Activated T-cell treated with anti-CD3 and anti-CD28 coated beads, Interleukin-2, amount 50 U/mL, for 24 hours (primary cell): ENCODE results near the gene EPHB1.

Source experiments
- DNase-seq: peaks from one replicate; pipeline ENCODE4 v3.0.0-alpha.2; 2020
- H3K27ac Mint-ChIP-seq: 2 replicates; pipeline ENCODE4 v1.8.0; 2020; ENCODE audit warnings: mild to moderate bottlenecking, mixed read lengths
- H3K27me3 Mint-ChIP-seq: 2 replicates; pipeline ENCODE4 v1.8.0; 2020; ENCODE audit warnings: mixed read lengths
- H3K36me3 Mint-ChIP-seq: 2 replicates; pipeline ENCODE4 v1.8.0; 2020; ENCODE audit warnings: low read depth, mixed read lengths
- H3K4me1 Mint-ChIP-seq: 2 replicates; pipeline ENCODE4 v1.8.0; 2020; ENCODE audit warnings: low read depth, mixed read lengths
- H3K4me3 Mint-ChIP-seq: 2 replicates; pipeline ENCODE4 v1.8.0; 2020; ENCODE audit warnings: mild to moderate bottlenecking, moderate library complexity, mixed read lengths
- H3K9me3 Mint-ChIP-seq: 2 replicates; pipeline ENCODE4 v1.8.0; 2020; ENCODE audit warnings: mixed read lengths

The EPHB1 gene

DNA sequence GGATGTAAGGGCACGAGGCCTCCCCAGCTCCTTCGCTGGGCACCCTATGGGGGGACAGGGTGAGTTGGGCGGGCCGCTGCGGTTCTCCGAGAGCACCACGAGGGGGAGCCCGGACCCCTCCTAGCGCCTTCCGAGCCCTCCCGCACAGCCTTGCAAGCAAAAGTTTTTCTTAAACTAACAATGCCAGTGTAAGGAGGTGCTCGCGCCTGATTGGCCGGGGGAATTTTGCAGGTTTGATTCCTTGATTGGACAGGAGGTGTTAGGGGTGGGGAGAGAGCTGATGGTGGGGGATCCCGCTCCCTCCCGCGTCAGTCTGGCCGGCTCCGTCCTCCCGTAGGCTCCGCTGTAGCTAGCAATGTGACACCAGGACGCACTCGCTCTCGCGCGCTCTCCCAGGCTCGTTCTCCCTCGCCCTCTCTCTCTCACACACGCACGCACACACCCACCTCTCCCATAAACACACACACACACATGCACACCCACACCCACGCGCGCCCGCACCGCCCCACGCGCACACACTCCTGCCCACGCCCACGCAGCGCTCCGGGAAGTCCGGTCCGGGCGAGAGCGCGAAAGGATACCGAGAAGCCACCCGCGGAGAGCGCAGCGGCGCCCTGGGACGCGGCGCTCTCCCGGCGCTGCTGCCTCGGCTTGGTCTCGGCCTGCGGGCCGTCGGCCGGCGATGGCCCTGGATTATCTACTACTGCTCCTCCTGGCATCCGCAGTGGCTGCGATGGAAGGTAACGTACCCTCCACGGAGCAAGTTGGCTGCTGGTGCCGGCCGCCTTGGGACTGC is at the start of gene EPHB1:
Gene EPHB1, plus strand, starts transcription at position 311 of the 796 bp plus-strand sequence.
- Mint-ChIP-seq H3K27me3 (peaks cover 73% of the 10 kb centered on the region), H3K9me3 (no peaks in the 10 kb centered on the region), H3K4me1 (peaks cover 13% of the 10 kb centered on the region), H3K27ac (peak within 1 kb of the TSS; percentile 77), H3K4me3 (peak within 1 kb of the TSS; percentile 79), H3K36me3 (no peaks in the 10 kb centered on the region)
- peak; percentile 72 for DNase-seq

DNA sequence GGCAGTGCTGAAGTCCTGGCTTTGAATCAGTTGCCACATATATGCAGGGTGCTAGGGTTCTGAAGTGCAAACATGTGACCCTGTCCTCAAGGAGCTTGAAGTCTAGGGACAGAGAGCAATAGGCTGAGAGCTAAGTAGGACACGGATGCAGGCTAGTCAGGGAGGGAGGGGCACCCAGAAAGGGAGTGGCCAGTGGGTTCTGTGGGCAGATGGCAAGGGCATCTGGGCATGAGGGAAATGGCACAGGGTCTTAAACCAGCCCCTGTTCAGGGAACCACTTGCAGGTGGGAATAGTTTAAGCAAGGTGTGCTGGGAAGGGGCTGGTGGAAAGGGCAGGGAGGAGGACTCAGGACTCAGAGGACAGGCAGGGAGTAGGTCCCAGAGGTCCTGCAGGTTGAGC is 46.4 kb upstream of the EPHB1 start:
- H3K27ac Mint-ChIP-seq, result no peak overlapping the region
- no peaks in the 10 kb centered on the region for H3K4me1 Mint-ChIP-seq
- no peak for DNase-seq
- H3K9me3 Mint-ChIP-seq, result no peaks in the 10 kb centered on the region
- H3K36me3 Mint-ChIP-seq, result no peaks in the 10 kb centered on the region
- H3K27me3 Mint-ChIP-seq, result peaks cover 12% of the 10 kb centered on the region
- no peak overlapping the region for H3K4me3 Mint-ChIP-seq

DNA sequence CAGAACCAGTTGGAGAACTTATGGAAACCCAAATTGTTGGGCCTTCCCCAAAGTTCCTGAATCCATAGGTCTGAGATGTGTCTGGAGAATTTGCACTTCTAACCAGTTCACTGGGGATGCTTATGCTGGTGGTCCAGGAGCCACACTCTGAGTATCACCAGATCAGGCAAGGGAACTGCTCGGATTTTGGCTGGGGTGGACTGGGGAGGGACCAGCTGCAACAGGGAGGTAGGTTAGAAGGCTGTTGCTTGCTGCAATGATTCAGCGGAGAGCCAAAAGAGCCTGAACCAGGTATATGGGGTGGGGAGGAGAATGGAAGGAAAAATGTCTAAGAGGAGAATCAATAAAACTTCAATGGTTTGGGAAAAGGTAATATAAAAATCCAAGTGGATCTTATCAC is 45.9 kb upstream of the EPHB1 start:
- H3K27ac Mint-ChIP-seq, result no peak overlapping the region
- no peaks in the 10 kb centered on the region for H3K4me1 Mint-ChIP-seq
- no peaks in the 10 kb centered on the region for H3K36me3 Mint-ChIP-seq
- peaks cover 12% of the 10 kb centered on the region for H3K27me3 Mint-ChIP-seq
- no peak overlapping the region for H3K4me3 Mint-ChIP-seq
- DNase-seq, result no peak
- no peaks in the 10 kb centered on the region for H3K9me3 Mint-ChIP-seq

DNA sequence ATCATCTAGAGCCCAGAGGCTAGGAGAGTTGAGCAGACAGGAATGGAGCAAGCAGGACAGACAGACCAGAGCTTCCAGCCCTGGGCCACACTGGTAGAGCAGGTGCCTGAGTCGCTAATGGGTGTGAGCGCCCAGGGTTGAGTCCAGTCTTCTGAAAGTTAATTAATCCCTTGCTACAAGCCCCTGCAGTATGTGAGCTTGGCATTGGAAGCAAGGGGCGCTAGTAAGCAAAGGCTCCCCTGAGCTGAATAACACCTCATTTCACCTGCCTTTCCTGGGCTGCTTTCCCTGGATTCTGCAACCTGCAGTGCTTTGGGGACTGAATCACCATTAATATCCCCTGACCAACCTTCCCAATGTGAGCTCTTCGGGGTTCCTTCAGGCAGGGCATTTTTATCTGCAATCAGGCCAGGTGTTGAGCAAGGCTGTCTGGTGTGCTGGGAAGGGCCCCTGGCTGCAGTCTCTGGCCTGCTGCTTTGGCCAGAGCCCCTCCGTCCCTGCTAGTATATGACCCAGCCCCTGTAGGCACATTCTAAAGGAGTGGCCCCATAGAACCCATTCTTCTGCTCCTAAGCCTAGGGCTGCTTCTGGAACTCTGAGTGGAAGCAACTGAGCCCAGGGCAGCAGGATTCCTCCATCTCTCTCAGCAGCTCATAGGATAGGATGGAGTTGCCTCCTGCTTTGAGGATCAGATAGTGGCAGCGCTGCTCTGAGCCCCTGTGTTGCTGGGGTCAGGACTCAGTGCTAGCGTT is 45.1 kb upstream of the EPHB1 start:
- Mint-ChIP-seq H3K36me3 (no peaks in the 10 kb centered on the region), H3K9me3 (no peaks in the 10 kb centered on the region)

DNA sequence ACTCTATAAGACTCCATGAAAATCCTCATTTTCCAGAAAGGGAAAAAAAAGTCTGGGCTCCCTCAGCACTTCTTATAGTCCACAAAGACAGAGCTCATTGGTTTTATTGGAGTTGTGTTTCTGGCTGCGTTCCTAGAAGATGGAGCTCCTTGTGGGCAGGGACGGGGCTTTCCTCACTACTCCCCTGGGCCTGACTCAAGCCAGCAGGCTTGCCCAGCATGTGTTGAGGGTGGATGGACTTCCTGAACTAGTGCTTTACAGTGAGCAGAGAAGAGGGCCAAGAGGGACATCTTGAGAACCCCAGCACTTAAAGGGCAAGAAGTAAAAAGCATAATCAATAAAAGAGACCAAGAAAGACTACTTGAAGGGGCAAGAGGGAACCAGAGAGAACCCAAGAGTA is 43.2 kb upstream of the EPHB1 start:
- Mint-ChIP-seq H3K4me1 (no peaks in the 10 kb centered on the region), H3K9me3 (no peaks in the 10 kb centered on the region), H3K27ac (no peak overlapping the region), H3K4me3 (no peak overlapping the region), H3K36me3 (no peaks in the 10 kb centered on the region), H3K27me3 (peaks cover 18% of the 10 kb centered on the region)
- no peak for DNase-seq

More for the DNA sequence above, 45.1 kb upstream of the EPHB1 start:
- no peak for DNase-seq
- Mint-ChIP-seq H3K27ac (no peak overlapping the region), H3K27me3 (peaks cover 14% of the 10 kb centered on the region), H3K4me3 (no peak overlapping the region), H3K4me1 (no peaks in the 10 kb centered on the region)

DNA sequence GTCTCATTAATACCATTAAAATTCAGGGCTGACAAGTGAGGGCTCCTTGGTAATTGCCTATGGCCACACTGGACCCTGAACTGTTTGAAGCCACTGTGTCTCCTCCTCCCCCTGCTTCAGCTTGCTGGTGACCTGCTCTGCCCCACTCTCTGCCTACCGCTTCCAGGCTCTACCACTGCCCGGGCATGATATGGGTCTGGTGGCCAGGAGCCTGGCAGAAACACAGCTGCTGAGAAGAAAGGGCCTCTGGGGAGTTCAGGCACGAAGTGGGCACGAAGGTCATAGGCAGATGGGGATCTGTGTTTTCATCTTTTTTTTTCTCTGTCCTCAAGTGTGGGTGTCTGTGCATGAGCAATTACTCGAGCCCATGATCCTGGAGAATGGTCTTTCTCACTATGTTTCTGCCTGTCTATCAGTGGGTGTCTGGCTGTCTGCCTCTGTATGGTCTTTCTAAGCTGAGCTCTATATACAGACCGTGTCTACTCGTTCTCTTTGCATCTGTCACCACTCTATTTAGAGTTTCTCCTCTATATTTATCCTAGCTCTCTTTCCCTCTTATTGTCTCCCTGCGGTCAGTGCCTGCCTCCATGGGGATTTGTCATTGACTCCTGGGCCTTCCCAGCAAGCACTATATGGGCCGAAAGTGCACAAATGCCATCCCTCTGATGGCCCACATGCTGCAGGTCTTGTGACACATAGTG is 42.1 kb upstream of the EPHB1 start:
- H3K36me3 Mint-ChIP-seq, result no peaks in the 10 kb centered on the region

DNA sequence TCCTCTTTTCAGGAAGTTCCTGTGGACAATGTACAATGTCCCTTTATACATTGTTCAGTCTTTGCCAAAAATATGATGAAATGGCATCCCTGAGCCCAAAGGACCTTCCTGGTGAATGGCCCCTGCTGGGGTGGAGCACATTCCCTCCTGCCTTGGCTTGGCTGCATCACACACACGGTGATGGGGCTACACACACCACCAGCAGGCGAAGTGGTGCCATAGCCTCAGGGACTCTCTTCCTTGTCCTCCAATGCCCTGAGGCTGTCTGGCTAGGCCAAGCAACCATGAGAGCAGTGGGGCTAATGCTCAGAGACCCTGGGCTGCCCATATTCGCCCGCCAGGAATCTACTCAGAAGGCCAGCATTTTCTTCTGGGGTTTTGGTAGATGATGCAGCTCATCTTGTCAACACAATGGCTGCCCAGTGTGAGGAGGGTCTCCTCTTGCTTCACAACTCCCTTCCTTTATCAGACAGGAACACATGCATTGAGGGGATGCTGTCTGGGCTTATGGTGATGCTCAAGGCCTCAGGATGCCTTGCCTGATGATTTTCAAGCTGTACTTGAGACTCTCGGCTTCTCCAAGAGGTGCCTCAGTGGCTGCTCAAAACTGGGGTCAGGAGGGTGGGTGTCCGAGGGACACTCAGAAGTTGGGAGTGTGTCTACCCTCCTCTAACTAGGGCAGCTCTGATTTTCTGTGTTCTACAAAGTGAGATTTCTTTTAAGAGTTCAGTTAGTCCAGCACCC is 40.9 kb upstream of the EPHB1 start:
- H3K27me3 Mint-ChIP-seq, result peaks cover 13% of the 10 kb centered on the region
- no peak overlapping the region for H3K4me3 Mint-ChIP-seq
- no peaks in the 10 kb centered on the region for H3K36me3 Mint-ChIP-seq
- no peaks in the 10 kb centered on the region for H3K9me3 Mint-ChIP-seq
- no peaks in the 10 kb centered on the region for H3K4me1 Mint-ChIP-seq
- no peak for DNase-seq
- no peak overlapping the region for H3K27ac Mint-ChIP-seq

More for the DNA sequence above, 42.1 kb upstream of the EPHB1 start:
- Mint-ChIP-seq H3K4me1 (no peaks in the 10 kb centered on the region), H3K27me3 (peaks cover 18% of the 10 kb centered on the region), H3K27ac (no peak overlapping the region), H3K4me3 (no peak overlapping the region), H3K9me3 (no peaks in the 10 kb centered on the region)
- DNase-seq, result no peak

DNA sequence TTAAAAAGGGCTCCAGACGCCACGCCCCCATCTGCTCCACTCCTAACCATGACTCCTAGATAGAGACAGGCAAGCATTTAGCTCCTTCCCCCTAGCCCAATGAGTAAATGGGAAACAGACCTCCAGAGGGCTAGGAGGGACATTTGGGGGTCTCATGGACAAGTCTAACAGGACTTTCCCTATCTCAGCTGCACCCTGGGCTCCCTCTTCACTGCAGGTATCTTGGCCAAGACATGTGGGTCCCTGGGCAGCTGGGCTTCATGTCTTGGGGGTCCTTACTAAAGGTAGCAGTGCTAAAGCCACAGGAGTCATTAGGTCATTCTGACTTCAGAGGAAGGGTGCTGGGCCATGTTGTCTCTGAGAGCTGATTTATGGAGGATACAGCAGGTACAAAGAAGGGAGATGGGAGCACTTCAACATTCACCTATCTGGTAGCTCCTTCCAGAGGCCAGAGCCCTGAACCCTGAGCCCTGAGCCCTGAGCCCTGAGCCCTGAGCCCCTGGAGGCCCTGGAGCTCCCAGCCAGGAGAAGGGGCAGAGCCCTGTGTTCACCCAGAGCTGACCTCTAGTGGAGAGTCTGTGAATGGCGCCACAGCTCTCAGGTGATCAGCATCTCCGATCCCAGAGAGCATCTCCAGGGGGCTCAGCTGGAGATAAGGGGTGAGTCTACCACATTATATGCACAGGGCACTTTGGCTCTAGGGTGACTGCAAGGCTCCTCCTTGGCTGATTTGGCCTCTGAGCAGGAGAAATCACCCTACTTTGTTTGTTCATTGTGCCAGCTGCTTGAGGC is 40.1 kb upstream of the EPHB1 start:
- peak; percentile 34 for DNase-seq

DNA sequence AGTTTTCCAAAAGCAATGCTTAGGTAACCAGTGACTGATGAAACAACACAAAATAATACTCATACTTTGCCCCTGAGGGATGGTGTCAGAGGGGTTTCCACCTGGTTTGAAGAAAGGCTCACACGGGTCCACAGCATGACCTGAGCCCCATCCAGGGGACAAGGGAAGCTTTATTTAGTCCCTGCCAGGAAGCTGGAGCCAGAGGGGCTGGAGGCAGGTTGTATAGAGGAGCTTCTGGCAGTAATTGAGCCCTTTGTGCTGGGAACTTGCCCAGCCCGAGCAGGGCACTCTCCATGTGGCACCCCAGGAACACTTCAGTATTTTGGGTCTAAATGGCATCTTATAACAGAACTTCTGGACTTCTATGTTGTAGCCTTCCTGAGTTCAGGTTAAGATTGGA is 39.2 kb upstream of the EPHB1 start:
- DNase-seq, result no peak
- H3K27ac Mint-ChIP-seq, result no peak overlapping the region

More for the DNA sequence above, 40.1 kb upstream of the EPHB1 start:
- Mint-ChIP-seq H3K36me3 (no peaks in the 10 kb centered on the region), H3K27ac (no peak overlapping the region), H3K27me3 (peaks cover 9% of the 10 kb centered on the region), H3K4me1 (no peaks in the 10 kb centered on the region), H3K4me3 (no peak overlapping the region), H3K9me3 (no peaks in the 10 kb centered on the region)

DNA sequence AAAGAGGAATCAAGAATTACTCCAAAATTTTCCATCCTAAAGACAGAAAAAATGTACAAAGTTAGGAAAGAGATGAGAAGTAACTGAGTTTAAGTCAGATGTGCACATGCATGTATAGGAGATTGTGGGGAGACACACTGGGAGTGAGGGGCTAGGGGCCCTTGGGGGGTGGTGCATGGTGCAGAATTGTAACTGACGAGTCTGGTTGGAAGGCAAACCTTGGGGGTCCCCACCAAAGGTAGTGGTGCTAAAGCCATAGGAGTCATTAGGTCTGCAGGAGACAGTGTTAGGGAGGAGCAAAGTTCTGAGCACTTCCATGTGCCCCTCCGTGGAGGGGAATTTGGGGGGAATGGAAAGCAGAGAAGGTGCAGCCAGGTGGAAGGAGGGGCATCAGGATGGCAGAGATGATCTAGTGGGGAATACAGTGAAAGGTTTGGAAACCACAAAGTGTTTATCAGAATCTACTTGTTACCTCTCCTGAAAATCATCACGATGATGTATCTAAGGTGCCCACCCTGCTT is 37.5 kb upstream of the EPHB1 start:
- no peak overlapping the region for H3K4me3 Mint-ChIP-seq
- no peak overlapping the region for H3K27ac Mint-ChIP-seq
- no peaks in the 10 kb centered on the region for H3K36me3 Mint-ChIP-seq
- H3K4me1 Mint-ChIP-seq, result no peaks in the 10 kb centered on the region
- DNase-seq, result no peak
- no peaks in the 10 kb centered on the region for H3K9me3 Mint-ChIP-seq
- peaks cover 6% of the 10 kb centered on the region for H3K27me3 Mint-ChIP-seq

More for the DNA sequence above, 39.2 kb upstream of the EPHB1 start:
- Mint-ChIP-seq H3K36me3 (no peaks in the 10 kb centered on the region), H3K4me1 (no peaks in the 10 kb centered on the region), H3K9me3 (no peaks in the 10 kb centered on the region), H3K27me3 (peaks cover 9% of the 10 kb centered on the region), H3K4me3 (no peak overlapping the region)

DNA sequence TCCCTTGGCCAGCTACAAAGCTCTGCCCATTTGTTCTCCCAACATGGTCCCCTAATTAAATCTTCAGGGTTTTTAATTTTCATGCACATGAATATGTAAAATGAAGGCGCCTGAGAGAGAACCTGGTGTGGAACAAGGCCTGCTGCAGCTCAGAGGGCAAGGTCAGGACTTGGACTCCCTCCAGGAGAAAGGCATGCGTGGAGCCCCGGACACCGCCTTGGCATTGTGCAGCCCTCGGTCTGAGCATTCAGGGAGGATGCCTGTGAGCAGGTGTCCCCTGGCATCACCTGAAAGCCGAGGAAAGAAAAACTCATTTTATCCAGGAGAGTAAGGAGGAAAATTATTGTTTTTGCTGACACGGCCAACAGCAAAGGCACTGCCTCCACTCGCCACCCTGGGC is 33.8 kb upstream of the EPHB1 start:
- H3K36me3 Mint-ChIP-seq, result no peaks in the 10 kb centered on the region
- H3K4me1 Mint-ChIP-seq, result no peaks in the 10 kb centered on the region
- no peaks in the 10 kb centered on the region for H3K9me3 Mint-ChIP-seq
- H3K4me3 Mint-ChIP-seq, result no peak overlapping the region
- H3K27ac Mint-ChIP-seq, result no peak overlapping the region
- no peaks in the 10 kb centered on the region for H3K27me3 Mint-ChIP-seq
- no peak for DNase-seq

DNA sequence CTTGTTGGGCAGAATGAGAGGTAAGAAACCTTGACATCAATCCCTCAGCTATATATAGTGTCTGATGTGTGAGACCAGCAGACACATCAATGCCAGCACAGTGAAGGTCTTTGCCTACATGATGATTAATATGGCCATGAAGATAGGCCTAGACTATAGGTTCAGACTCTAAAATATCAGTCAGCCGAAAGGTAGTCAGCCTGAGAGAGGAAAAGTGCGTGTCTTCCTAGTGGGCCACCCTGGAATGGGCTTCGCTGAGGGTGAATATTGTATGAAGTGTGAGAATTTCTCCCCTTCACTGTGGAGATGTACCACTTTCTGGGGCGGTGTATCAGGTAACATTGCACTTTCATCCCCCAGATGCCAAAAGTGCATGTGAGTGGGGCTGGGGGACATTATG is 33.0 kb upstream of the EPHB1 start:
- no peak for DNase-seq
- Mint-ChIP-seq H3K27me3 (no peaks in the 10 kb centered on the region), H3K4me1 (no peaks in the 10 kb centered on the region), H3K27ac (no peak overlapping the region), H3K9me3 (no peaks in the 10 kb centered on the region), H3K4me3 (no peak overlapping the region), H3K36me3 (no peaks in the 10 kb centered on the region)

DNA sequence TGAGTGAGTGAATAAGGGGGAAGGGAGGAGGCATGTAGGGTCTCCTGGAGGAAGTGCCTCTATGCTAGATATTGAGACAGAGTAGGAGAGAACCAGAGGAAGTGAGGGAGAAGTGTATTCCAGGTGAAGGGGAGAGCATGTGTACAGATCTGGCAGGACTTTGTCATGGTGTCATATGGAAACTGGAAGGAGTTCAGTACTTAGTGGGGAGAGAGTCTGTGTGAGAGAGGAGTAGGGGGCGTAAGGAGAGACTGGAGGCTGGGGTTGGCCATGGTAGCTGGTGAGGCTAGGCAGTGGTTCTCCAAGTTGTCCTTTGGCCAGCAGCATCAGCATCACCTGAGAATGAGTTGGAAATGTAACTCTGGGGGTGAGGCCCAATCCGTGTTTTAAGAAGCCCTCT is 29.6 kb upstream of the EPHB1 start:
- Mint-ChIP-seq H3K27ac (no peak overlapping the region), H3K9me3 (no peaks in the 10 kb centered on the region), H3K4me1 (no peaks in the 10 kb centered on the region), H3K36me3 (no peaks in the 10 kb centered on the region), H3K4me3 (no peak overlapping the region), H3K27me3 (no peaks in the 10 kb centered on the region)
- DNase-seq, result no peak
